ENCODE measurements around the gene SKIC2. TPM values are rescaled to one million over a fixed set of nuclear protein-coding genes. Genes with fewer than 3 reads are reported as not detected.

SKIC2 gene
- total RNA-seq, 1 donor from 2014 or later: 61.2 TPM

- H3K27ac Mint-ChIP-seq (ENCODE audit: unreplicated experiment): no peak overlapping the region
- peaks cover 9% of the 10 kb centered on the region for H3K27me3 Mint-ChIP-seq (ENCODE audit: low read depth)
- H3K9me3 Mint-ChIP-seq (ENCODE audit: low read depth): no peaks in the 10 kb centered on the region
- DNase-seq (ENCODE audit: low spot score): no peak
- no peak overlapping the region for H3K4me3 Mint-ChIP-seq (ENCODE audit: unreplicated experiment)
- peaks cover 9% of the 10 kb centered on the region for H3K4me1 Mint-ChIP-seq (ENCODE audit: low read depth)
- no peaks in the 10 kb centered on the region for H3K36me3 Mint-ChIP-seq (ENCODE audit: low read depth)
- TF ChIP-seq CTCF (IDR thresholded peaks at IDR 0.05): no peak
Measured at GRCh38 chr6:31935823-31936222, 23.2 kb upstream of the SKIC2 start.

GRCh38 chr6:31940256-31940664 is 18.7 kb upstream of the SKIC2 start:
- peaks cover 3% of the 10 kb centered on the region for H3K27me3 Mint-ChIP-seq (ENCODE audit: low read depth)
- H3K9me3 Mint-ChIP-seq (ENCODE audit: low read depth): no peaks in the 10 kb centered on the region
- peak overlapping the region; percentile 73 for H3K27ac Mint-ChIP-seq (ENCODE audit: unreplicated experiment)
- TF ChIP-seq CTCF (IDR thresholded peaks at IDR 0.05): no peak
- no peak for DNase-seq (ENCODE audit: low spot score)
- H3K4me1 Mint-ChIP-seq (ENCODE audit: low read depth): peaks cover 17% of the 10 kb centered on the region
- H3K4me3 Mint-ChIP-seq (ENCODE audit: unreplicated experiment): peak overlapping the region; percentile 8
- peaks cover 2% of the 10 kb centered on the region for H3K36me3 Mint-ChIP-seq (ENCODE audit: low read depth)

- peaks cover 2% of the 10 kb centered on the region for H3K36me3 Mint-ChIP-seq (ENCODE audit: low read depth)
- peaks cover 32% of the 10 kb centered on the region for H3K4me1 Mint-ChIP-seq (ENCODE audit: low read depth)
- H3K27me3 Mint-ChIP-seq (ENCODE audit: low read depth): peaks cover 3% of the 10 kb centered on the region
Measured at GRCh38 chr6:31943742-31944141, 15.2 kb upstream of the SKIC2 start.

GRCh38 chr6:31945154-31945506 is 13.8 kb upstream of the SKIC2 start:
- Mint-ChIP-seq H3K4me1 (ENCODE audit: low read depth) (peaks cover 30% of the 10 kb centered on the region), H3K4me3 (ENCODE audit: unreplicated experiment) (no peak overlapping the region), H3K27ac (ENCODE audit: unreplicated experiment) (peak overlapping the region; percentile 95), H3K27me3 (ENCODE audit: low read depth) (peaks cover 3% of the 10 kb centered on the region), H3K9me3 (ENCODE audit: low read depth) (no peaks in the 10 kb centered on the region), H3K36me3 (ENCODE audit: low read depth) (peaks cover 2% of the 10 kb centered on the region)
- DNase-seq (ENCODE audit: low spot score): no peak
- no peak for TF ChIP-seq CTCF (IDR thresholded peaks at IDR 0.05)

More at GRCh38 chr6:31943742-31944141, 15.2 kb upstream of the SKIC2 start:
- H3K9me3 Mint-ChIP-seq (ENCODE audit: low read depth): no peaks in the 10 kb centered on the region
- no peak for DNase-seq (ENCODE audit: low spot score)
- H3K4me3 Mint-ChIP-seq (ENCODE audit: unreplicated experiment): no peak overlapping the region
- no peak for TF ChIP-seq CTCF (IDR thresholded peaks at IDR 0.05)
- no peak overlapping the region for H3K27ac Mint-ChIP-seq (ENCODE audit: unreplicated experiment)

- Mint-ChIP-seq H3K4me3 (ENCODE audit: unreplicated experiment) (peak within 1 kb of the TSS; percentile 49), H3K27me3 (ENCODE audit: low read depth) (peaks cover 3% of the 10 kb centered on the region)
- TF ChIP-seq CTCF (IDR thresholded peaks at IDR 0.05): no peak
Measured at GRCh38 chr6:31945507-31946369, 13.2 kb upstream of the SKIC2 start, which contains the start of gene CFB. CFB (plus strand) TSS chr6:31946095; CDS start chr6:31946222, 127 bp downstream.

More at GRCh38 chr6:31945507-31946369, 13.2 kb upstream of the SKIC2 start, which contains the start of gene CFB:
- Mint-ChIP-seq H3K27ac (ENCODE audit: unreplicated experiment) (peak within 1 kb of the TSS; percentile 95), H3K9me3 (ENCODE audit: low read depth) (no peaks in the 10 kb centered on the region), H3K4me1 (ENCODE audit: low read depth) (peaks cover 24% of the 10 kb centered on the region), H3K36me3 (ENCODE audit: low read depth) (peaks cover 2% of the 10 kb centered on the region)
- no peak for DNase-seq (ENCODE audit: low spot score)

Measured in chondrocyte (in vitro differentiated cells).